GM06990 (cell line): ENCODE measurements around the gene ENOX1.

Source experiments
- DNase-seq: peaks from one replicate; pipeline ENCODE4 v3.0.0-alpha.2; 2011; ENCODE audit not compliant: insufficient read length; ENCODE audit errors: extremely low read depth
- H3K27me3 ChIP-seq: replicated peaks from 2 replicates; pipeline ENCODE4 v1.6.0; 2011; ENCODE audit warnings: low read length; ENCODE audit not compliant: control insufficient read depth, insufficient read depth
- H3K36me3 ChIP-seq: 2 replicates; pipeline ENCODE4 v1.5.1; 2011; ENCODE audit warnings: low read length; ENCODE audit not compliant: control insufficient read depth, insufficient read depth
- H3K4me3 ChIP-seq: replicated peaks from 2 replicates; pipeline ENCODE4 v1.5.1; 2011; ENCODE audit warnings: low read depth, mild to moderate bottlenecking, control low read depth, low read length
- CTCF ChIP-seq: IDR thresholded peaks from 2 replicates; pipeline ENCODE4 v1.5.1; 2011; ENCODE audit warnings: low read length, control low read depth, mild to moderate bottlenecking, inconsistent platforms; ENCODE audit not compliant: insufficient read depth, poor library complexity, severe bottlenecking

ENOX1 gene

GRCh38 chr13:43802511-43802910 lies 15.7 kb upstream of the ENOX1 start:
- Histone ChIP-seq H3K27me3 (no peaks in the 10 kb centered on the region), H3K36me3 (no peaks in the 10 kb centered on the region), H3K4me3 (no peak overlapping the region)
- no peak for TF ChIP-seq CTCF
- no peak for DNase-seq

- Histone ChIP-seq H3K36me3 (no peaks in the 10 kb centered on the region), H3K4me3 (no peak overlapping the region), H3K27me3 (no peaks in the 10 kb centered on the region)
- TF ChIP-seq CTCF: no peak
- DNase-seq: no peak
Measured at GRCh38 chr13:43800828-43801227, 14.1 kb upstream of the ENOX1 start.

GRCh38 chr13:43799191-43799590 lies 12.4 kb upstream of the ENOX1 start:
- DNase-seq: no peak
- H3K27me3 ChIP-seq: no peaks in the 10 kb centered on the region
- TF ChIP-seq CTCF: no peak

DNA sequence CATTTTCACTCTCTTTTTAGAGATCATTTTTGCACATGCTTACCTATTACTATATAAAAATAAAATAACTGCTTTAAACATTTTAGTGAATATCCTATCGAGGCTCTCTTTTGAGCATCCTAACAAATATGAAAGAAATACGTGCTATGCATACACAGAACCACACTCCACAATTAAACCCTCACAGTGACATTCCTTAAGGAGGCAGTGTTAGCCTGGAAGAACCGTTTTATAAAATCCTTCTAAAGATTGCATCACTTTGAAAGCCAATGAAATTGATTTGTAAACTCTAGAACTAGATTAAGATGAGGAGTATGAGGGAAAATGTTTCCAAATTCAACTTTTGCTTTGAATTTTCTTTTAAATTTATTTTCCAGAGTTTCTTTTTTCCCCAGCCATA lies 11.1 kb upstream of the ENOX1 start:
- TF ChIP-seq CTCF: no peak
- H3K4me3 ChIP-seq: no peak overlapping the region
- no peak for DNase-seq
- no peaks in the 10 kb centered on the region for H3K27me3 ChIP-seq
- H3K36me3 ChIP-seq: no peaks in the 10 kb centered on the region

More at GRCh38 chr13:43799191-43799590, 12.4 kb upstream of the ENOX1 start:
- Histone ChIP-seq H3K4me3 (no peak overlapping the region), H3K36me3 (no peaks in the 10 kb centered on the region)

DNA sequence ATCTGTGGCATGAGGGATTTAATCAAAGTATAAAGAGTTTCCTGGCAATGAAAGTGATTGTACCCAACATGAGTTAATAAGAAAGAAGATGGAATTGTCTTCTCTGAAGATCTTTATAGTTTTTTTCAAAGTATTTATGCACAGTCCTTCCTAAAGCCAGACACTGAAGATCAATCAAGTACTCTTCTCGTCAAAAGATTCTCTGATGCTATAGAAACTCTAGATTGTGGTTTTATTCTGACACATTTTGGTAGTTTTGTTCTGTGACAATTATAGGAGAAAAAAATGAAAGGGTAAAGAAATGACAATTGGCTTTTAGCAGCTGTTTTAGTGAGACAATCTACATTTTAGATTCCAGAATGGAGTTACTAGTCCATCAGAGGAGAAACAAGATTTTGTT lies 10.4 kb upstream of the ENOX1 start:
- no peak for DNase-seq
- no peaks in the 10 kb centered on the region for H3K36me3 ChIP-seq
- TF ChIP-seq CTCF: no peak
- H3K4me3 ChIP-seq: no peak overlapping the region
- no peaks in the 10 kb centered on the region for H3K27me3 ChIP-seq

DNA sequence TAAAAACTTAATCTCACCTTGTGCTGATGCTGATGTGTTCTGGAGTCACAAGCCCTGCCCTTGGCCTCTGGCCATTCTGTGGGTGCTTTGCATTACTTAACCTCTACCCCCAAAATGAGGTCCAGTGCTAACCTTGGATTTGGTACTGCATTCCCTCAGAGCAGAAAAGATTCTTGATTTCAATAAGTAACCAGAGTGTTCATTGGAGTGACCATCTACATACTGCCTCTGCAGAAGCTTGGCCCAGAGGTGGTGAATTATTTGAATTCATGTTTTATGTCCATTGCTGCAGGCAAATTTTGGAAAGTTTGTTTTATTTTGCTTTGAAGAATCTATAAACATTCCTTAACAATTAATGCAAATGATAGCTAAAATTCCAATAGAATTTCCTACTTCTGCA lies 7.6 kb upstream of the ENOX1 start:
- no peak for DNase-seq
- Histone ChIP-seq H3K36me3 (no peaks in the 10 kb centered on the region), H3K27me3 (no peaks in the 10 kb centered on the region), H3K4me3 (no peak overlapping the region)
- no peak for TF ChIP-seq CTCF
